ENCODE results near the gene NEGR1. TPM values are rescaled to one million over a fixed set of nuclear protein-coding genes. Genes with fewer than 3 reads are reported as not detected.

Gene NEGR1
- total and polyA plus RNA-seq, 4 donors = 0.08 to 0.14 (median 0.12) TPM; not detected in 1

GRCh38 chr1:72097851-72098570 lies 184.3 kb downstream of the NEGR1 start:
- Histone ChIP-seq H3K4me3 (ENCODE audit: low read depth in 1 of 3, low read length in 3 of 3) (no peak overlapping the region), H3K27ac (ENCODE audit: low read depth in 1 of 2, low read length in 2 of 2) (no peak overlapping the region), H3K36me3 (ENCODE audit: control insufficient read depth in 4 of 4, insufficient read depth in 3 of 4, low read depth in 1 of 4, low read length in 3 of 4) (no peaks in the 10 kb centered on the region), H3K4me1 (ENCODE audit: control insufficient read depth in 4 of 4, insufficient read depth in 4 of 4, low read length in 3 of 4) (no peaks in the 10 kb centered on the region), H3K9ac (ENCODE audit: low read depth in 1 of 2, low read length in 2 of 2) (no peak overlapping the region), H3K9me3 (ENCODE audit: control insufficient read depth in 4 of 4, low read length in 3 of 4) (no peaks in the 10 kb centered on the region), H3K27me3 (ENCODE audit: control insufficient read depth in 4 of 4, insufficient read depth in 4 of 4, low read length in 3 of 4) (no peaks in the 10 kb centered on the region)
- 75% methylated on average over 4 of the region's 4 CpGs for WGBS
- no peak for DNase-seq (ENCODE audit: low spot score)
- TF ChIP-seq SP1 (IDR thresholded peaks at IDR 0.05) (no peak), ATF3 (IDR thresholded peaks at IDR 0.05) (no peak), GABPA (IDR thresholded peaks at IDR 0.05 in 1 of 2, conservative IDR thresholded peaks at IDR 0.05 in 1 of 2) (no peak), NR2F2 (IDR thresholded peaks at IDR 0.05) (no peak), RAD21 (IDR thresholded peaks at IDR 0.05) (no peak), CTCF (IDR thresholded peaks at IDR 0.05; ENCODE audit: low read depth, low read length, missing input control) (no peak), HNF4A (conservative IDR thresholded peaks at IDR 0.05) (no peak), MAX (IDR thresholded peaks at IDR 0.05) (no peak), FOXA2 (IDR thresholded peaks at IDR 0.05) (no peak), ZBTB33 (IDR thresholded peaks at IDR 0.05) (no peak), TAF1 (conservative IDR thresholded peaks at IDR 0.05) (no peak), RXRA (IDR thresholded peaks at IDR 0.05) (no peak)

GRCh38 chr1:72094209-72094608 lies 188.1 kb downstream of the NEGR1 start:
- no peak overlapping the region for H3K9ac ChIP-seq (ENCODE audit: low read depth in 1 of 2, low read length in 2 of 2)
- no peak overlapping the region for H3K4me3 ChIP-seq (ENCODE audit: low read depth in 1 of 3, low read length in 3 of 3)
- TF ChIP-seq YY1 (IDR thresholded peaks at IDR 0.05) = no peak
- no peaks in the 10 kb centered on the region for H3K9me3 ChIP-seq (ENCODE audit: control insufficient read depth in 4 of 4, low read length in 3 of 4)
- DNase-seq (ENCODE audit: low spot score) = no peak
- WGBS = 57% methylated on average over 2 of the region's 2 CpGs
- H3K36me3 ChIP-seq (ENCODE audit: control insufficient read depth in 4 of 4, insufficient read depth in 3 of 4, low read depth in 1 of 4, low read length in 3 of 4) = no peaks in the 10 kb centered on the region
- H3K27me3 ChIP-seq (ENCODE audit: control insufficient read depth in 4 of 4, insufficient read depth in 4 of 4, low read length in 3 of 4) = no peaks in the 10 kb centered on the region
- no peak overlapping the region for H3K27ac ChIP-seq (ENCODE audit: low read depth in 1 of 2, low read length in 2 of 2)
- H3K4me1 ChIP-seq (ENCODE audit: control insufficient read depth in 4 of 4, insufficient read depth in 4 of 4, low read length in 3 of 4) = no peaks in the 10 kb centered on the region

GRCh38 chr1:72086394-72086793 lies 195.9 kb downstream of the NEGR1 start:
- Histone ChIP-seq H3K27ac (ENCODE audit: low read depth in 1 of 2, low read length in 2 of 2) (no peak overlapping the region), H3K4me3 (ENCODE audit: low read depth in 1 of 3, low read length in 3 of 3) (no peak overlapping the region), H3K9ac (ENCODE audit: low read depth in 1 of 2, low read length in 2 of 2) (no peak overlapping the region), H3K27me3 (ENCODE audit: control insufficient read depth in 4 of 4, insufficient read depth in 4 of 4, low read length in 3 of 4) (no peaks in the 10 kb centered on the region), H3K9me3 (ENCODE audit: control insufficient read depth in 4 of 4, low read length in 3 of 4) (no peaks in the 10 kb centered on the region), H3K36me3 (ENCODE audit: control insufficient read depth in 4 of 4, insufficient read depth in 3 of 4, low read depth in 1 of 4, low read length in 3 of 4) (no peaks in the 10 kb centered on the region), H3K4me1 (ENCODE audit: control insufficient read depth in 4 of 4, insufficient read depth in 4 of 4, low read length in 3 of 4) (no peaks in the 10 kb centered on the region)
- TF ChIP-seq HNF4G (IDR thresholded peaks at IDR 0.05) = no peak
- no peak for TF ChIP-seq MAX (IDR thresholded peaks at IDR 0.05)
- TF ChIP-seq REST (IDR thresholded peaks at IDR 0.05) = no peak
- no peak for TF ChIP-seq CTCF (IDR thresholded peaks at IDR 0.05; ENCODE audit: low read depth, low read length, missing input control)
- no peak for TF ChIP-seq YY1 (IDR thresholded peaks at IDR 0.05)
- TF ChIP-seq RAD21 (IDR thresholded peaks at IDR 0.05) = no peak
- TF ChIP-seq FOXA2 (IDR thresholded peaks at IDR 0.05) = no peak
- TF ChIP-seq ATF3 (IDR thresholded peaks at IDR 0.05) = no peak
- no peak for TF ChIP-seq EGR1 (IDR thresholded peaks at IDR 0.05; ENCODE audit: low read depth in 2 of 2)
- whole genome bisulfite sequencing = 67% methylated on average over 3 of the region's 3 CpGs
- DNase-seq (ENCODE audit: low spot score) = no peak
